ENCODE measurements around the gene ACOX1.

The ACOX1 gene

DNA sequence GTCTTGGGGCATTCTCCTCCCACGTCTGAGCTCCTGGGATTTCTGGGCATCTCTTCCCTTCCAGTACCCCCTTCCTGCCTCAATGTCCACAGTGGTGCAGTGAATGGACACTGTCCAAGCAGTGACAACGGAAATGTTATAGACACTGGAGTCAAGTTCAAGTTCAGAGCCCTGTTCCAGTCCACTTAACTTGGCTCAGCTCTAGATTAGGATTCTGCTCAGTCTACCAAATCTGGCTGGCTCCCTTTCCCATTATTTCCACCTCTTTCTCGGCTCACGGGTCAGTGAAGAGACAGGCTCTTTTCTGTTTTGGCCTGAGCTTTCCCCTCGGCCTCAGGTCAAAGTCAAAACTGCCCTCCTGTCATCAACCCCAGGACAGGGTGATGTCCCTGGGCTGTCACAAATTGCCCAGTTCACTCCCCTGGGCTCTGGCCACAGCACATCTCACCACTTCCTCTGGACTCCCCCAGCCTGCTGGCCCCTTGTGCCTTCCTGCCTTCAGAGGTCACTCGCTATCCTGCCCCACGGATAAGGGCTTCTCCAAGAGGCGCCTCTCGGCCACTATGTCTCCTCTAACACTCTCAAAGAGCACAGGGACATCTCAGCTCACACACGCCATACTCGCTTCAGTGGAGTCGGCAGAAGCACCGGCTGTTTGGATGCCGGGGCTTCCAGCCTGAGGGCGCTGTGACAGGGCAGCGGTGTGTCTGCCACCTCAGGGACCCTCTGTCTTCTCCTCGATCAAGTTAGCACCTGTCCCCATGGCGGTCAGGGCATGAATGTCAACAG is 56.6 kb downstream of the ACOX1 start:
- no peaks in the 10 kb centered on the region for H3K9me3 ChIP-seq (replicated peaks in 1 of 2; ENCODE audit: control insufficient read depth in 2 of 2, insufficient read depth in 1 of 2, low read depth in 1 of 2, low read length in 2 of 2)
- no peak overlapping the region for H3K18ac ChIP-seq (ENCODE audit: low read length)
- no peak overlapping the region for H2BK120ac ChIP-seq (ENCODE audit: low read depth, low read length)
- H2BK15ac ChIP-seq (ENCODE audit: low read length) = no peak overlapping the region
- H3K4me2 ChIP-seq (ENCODE audit: insufficient read depth, low read length, poor library complexity, severe bottlenecking) = no peak overlapping the region
- H3K4me3 ChIP-seq (ENCODE audit: low read length in 2 of 2) = no peak overlapping the region
- no peak overlapping the region for H4K91ac ChIP-seq (ENCODE audit: low read depth, low read length, poor library complexity)
- no peak overlapping the region for H2BK5ac ChIP-seq (ENCODE audit: low read length)
- no peak overlapping the region for H4K8ac ChIP-seq (ENCODE audit: low read depth, low read length)
- no peak overlapping the region for H2BK12ac ChIP-seq (ENCODE audit: low read length)
- no peak overlapping the region for H3K23ac ChIP-seq (ENCODE audit: low read depth, low read length, poor library complexity)
- H2AK5ac ChIP-seq (ENCODE audit: low read depth, low read length) = no peak overlapping the region
- DNase-seq (ENCODE audit: low spot score) = no peak
- H2AFZ ChIP-seq (ENCODE audit: low read length) = no peak overlapping the region
- H3K14ac ChIP-seq (ENCODE audit: low read length) = no peak overlapping the region
- H3K79me1 ChIP-seq (ENCODE audit: low read depth, low read length) = no peaks in the 10 kb centered on the region
- H3K9ac ChIP-seq (ENCODE audit: low read depth, low read length, poor library complexity) = no peak overlapping the region
- H3K36me3 ChIP-seq (replicated peaks in 1 of 2; ENCODE audit: control insufficient read depth in 2 of 2, insufficient read depth in 2 of 2, low read length in 2 of 2) = peaks cover 18 to 66% of the 10 kb centered on the region in 2 donors
- no CpG with 5 or more reads among the region's 18 CpGs for WGBS, 2 donors (ENCODE audit: extremely low coverage in 2 of 2, insufficient read length in 2 of 2, insufficient replicate concordance in 1 of 2)
- no peak overlapping the region for H3K27ac ChIP-seq (replicated peaks; ENCODE audit: low read length)
- no peaks in the 10 kb centered on the region for H3K27me3 ChIP-seq (ENCODE audit: control insufficient read depth in 3 of 3, insufficient read depth in 3 of 3, low read depth in 1 of 3, low read length in 3 of 3)
- H3K4me1 ChIP-seq (ENCODE audit: control insufficient read depth in 2 of 2, insufficient read depth in 1 of 2, low read depth in 1 of 2, low read length in 2 of 2) = no peaks in the 10 kb centered on the region
- H3K4ac ChIP-seq (ENCODE audit: low read length) = no peak overlapping the region

GRCh38 chr17:75921596-75921995 is 57.4 kb downstream of the ACOX1 start:
- H2BK120ac ChIP-seq (ENCODE audit: low read depth, low read length) = no peak overlapping the region
- H2AFZ ChIP-seq (ENCODE audit: low read length) = no peak overlapping the region
- no peak overlapping the region for H3K9ac ChIP-seq (ENCODE audit: low read depth, low read length, poor library complexity)
- no peaks in the 10 kb centered on the region for H3K4me1 ChIP-seq (ENCODE audit: control insufficient read depth in 2 of 2, insufficient read depth in 1 of 2, low read depth in 1 of 2, low read length in 2 of 2)
- no peak overlapping the region for H2AK5ac ChIP-seq (ENCODE audit: low read depth, low read length)
- no peaks in the 10 kb centered on the region for H3K9me3 ChIP-seq (replicated peaks in 1 of 2; ENCODE audit: control insufficient read depth in 2 of 2, insufficient read depth in 1 of 2, low read depth in 1 of 2, low read length in 2 of 2)
- no peak overlapping the region for H4K8ac ChIP-seq (ENCODE audit: low read depth, low read length)
- H3K18ac ChIP-seq (ENCODE audit: low read length) = no peak overlapping the region
- no peak overlapping the region for H3K23ac ChIP-seq (ENCODE audit: low read depth, low read length, poor library complexity)
- no peak for DNase-seq (ENCODE audit: low spot score)
- no peak overlapping the region for H3K27ac ChIP-seq (replicated peaks; ENCODE audit: low read length)
- no peaks in the 10 kb centered on the region for H3K27me3 ChIP-seq (ENCODE audit: control insufficient read depth in 3 of 3, insufficient read depth in 3 of 3, low read depth in 1 of 3, low read length in 3 of 3)
- H3K79me1 ChIP-seq (ENCODE audit: low read depth, low read length) = no peaks in the 10 kb centered on the region
- no peak overlapping the region for H3K4me3 ChIP-seq (ENCODE audit: low read length in 2 of 2)
- no peak overlapping the region for H2BK5ac ChIP-seq (ENCODE audit: low read length)
- H3K4me2 ChIP-seq (ENCODE audit: insufficient read depth, low read length, poor library complexity, severe bottlenecking) = no peak overlapping the region
- peaks cover 17 to 64% of the 10 kb centered on the region in 2 donors for H3K36me3 ChIP-seq (replicated peaks in 1 of 2; ENCODE audit: control insufficient read depth in 2 of 2, insufficient read depth in 2 of 2, low read length in 2 of 2)
- no peak overlapping the region for H4K91ac ChIP-seq (ENCODE audit: low read depth, low read length, poor library complexity)
- H3K14ac ChIP-seq (ENCODE audit: low read length) = no peak overlapping the region
- H3K4ac ChIP-seq (ENCODE audit: low read length) = no peak overlapping the region
- H2BK12ac ChIP-seq (ENCODE audit: low read length) = no peak overlapping the region
- H2BK15ac ChIP-seq (ENCODE audit: low read length) = no peak overlapping the region
- WGBS, 2 donors (ENCODE audit: extremely low coverage in 2 of 2, insufficient read length in 2 of 2, insufficient replicate concordance in 1 of 2) = no CpG with 5 or more reads among the region's 15 CpGs

- Histone ChIP-seq H2AFZ (ENCODE audit: low read length) (no peak overlapping the region), H3K27me3 (ENCODE audit: control insufficient read depth in 3 of 3, insufficient read depth in 3 of 3, low read depth in 1 of 3, low read length in 3 of 3) (no peaks in the 10 kb centered on the region), H3K4me3 (ENCODE audit: low read length in 2 of 2) (no peak overlapping the region), H3K9me3 (replicated peaks in 1 of 2; ENCODE audit: control insufficient read depth in 2 of 2, insufficient read depth in 1 of 2, low read depth in 1 of 2, low read length in 2 of 2) (no peaks in the 10 kb centered on the region), H2BK12ac (ENCODE audit: low read length) (peak overlapping the region; percentile 22), H2BK5ac (ENCODE audit: low read length) (peak overlapping the region; percentile 82), H3K14ac (ENCODE audit: low read length) (no peak overlapping the region), H2BK15ac (ENCODE audit: low read length) (no peak overlapping the region), H3K23ac (ENCODE audit: low read depth, low read length, poor library complexity) (no peak overlapping the region), H3K36me3 (replicated peaks in 1 of 2; ENCODE audit: control insufficient read depth in 2 of 2, insufficient read depth in 2 of 2, low read length in 2 of 2) (peaks cover 6 to 53% of the 10 kb centered on the region in 2 donors), H4K91ac (ENCODE audit: low read depth, low read length, poor library complexity) (no peak overlapping the region), H3K18ac (ENCODE audit: low read length) (no peak overlapping the region), H2BK120ac (ENCODE audit: low read depth, low read length) (no peak overlapping the region), H3K4me2 (ENCODE audit: insufficient read depth, low read length, poor library complexity, severe bottlenecking) (no peak overlapping the region), H2AK5ac (ENCODE audit: low read depth, low read length) (no peak overlapping the region), H3K4me1 (ENCODE audit: control insufficient read depth in 2 of 2, insufficient read depth in 1 of 2, low read depth in 1 of 2, low read length in 2 of 2) (no peaks in the 10 kb centered on the region), H4K8ac (ENCODE audit: low read depth, low read length) (peak overlapping the region; percentile 43), H3K4ac (ENCODE audit: low read length) (no peak overlapping the region), H3K27ac (replicated peaks; ENCODE audit: low read length) (no peak overlapping the region), H3K79me1 (ENCODE audit: low read depth, low read length) (no peaks in the 10 kb centered on the region), H3K9ac (ENCODE audit: low read depth, low read length, poor library complexity) (no peak overlapping the region)
- DNase-seq (ENCODE audit: low spot score) = no peak
- WGBS, 2 donors (ENCODE audit: extremely low coverage in 2 of 2, insufficient read length in 2 of 2, insufficient replicate concordance in 1 of 2) = no CpG with 5 or more reads among the region's 11 CpGs
These were observed 58.9 kb downstream of the ACOX1 start for GRCh38 chr17:75920045-75920560.

- H2BK15ac ChIP-seq (ENCODE audit: low read length) = no peak overlapping the region
- H4K8ac ChIP-seq (ENCODE audit: low read depth, low read length) = peak overlapping the region; percentile 43
- H2BK12ac ChIP-seq (ENCODE audit: low read length) = no peak overlapping the region
- no peak overlapping the region for H3K27ac ChIP-seq (replicated peaks; ENCODE audit: low read length)
- no peak overlapping the region for H3K4me3 ChIP-seq (ENCODE audit: low read length in 2 of 2)
- H4K91ac ChIP-seq (ENCODE audit: low read depth, low read length, poor library complexity) = no peak overlapping the region
- peaks cover 0 to 2% of the 10 kb centered on the region in 2 donors for H3K9me3 ChIP-seq (replicated peaks in 1 of 2; ENCODE audit: control insufficient read depth in 2 of 2, insufficient read depth in 1 of 2, low read depth in 1 of 2, low read length in 2 of 2)
- no peak overlapping the region for H3K18ac ChIP-seq (ENCODE audit: low read length)
- no peak overlapping the region for H3K23ac ChIP-seq (ENCODE audit: low read depth, low read length, poor library complexity)
- no peak overlapping the region for H2AFZ ChIP-seq (ENCODE audit: low read length)
- no peaks in the 10 kb centered on the region for H3K4me1 ChIP-seq (ENCODE audit: control insufficient read depth in 2 of 2, insufficient read depth in 1 of 2, low read depth in 1 of 2, low read length in 2 of 2)
- H3K27me3 ChIP-seq (ENCODE audit: control insufficient read depth in 3 of 3, insufficient read depth in 3 of 3, low read depth in 1 of 3, low read length in 3 of 3) = no peaks in the 10 kb centered on the region
- no peak overlapping the region for H2BK120ac ChIP-seq (ENCODE audit: low read depth, low read length)
- H2AK5ac ChIP-seq (ENCODE audit: low read depth, low read length) = no peak overlapping the region
- no peak for DNase-seq (ENCODE audit: low spot score)
- no peak overlapping the region for H3K4ac ChIP-seq (ENCODE audit: low read length)
- no CpG with 5 or more reads among the region's 22 CpGs for WGBS, 2 donors (ENCODE audit: extremely low coverage in 2 of 2, insufficient read length in 2 of 2, insufficient replicate concordance in 1 of 2)
- no peaks in the 10 kb centered on the region for H3K79me1 ChIP-seq (ENCODE audit: low read depth, low read length)
- H3K9ac ChIP-seq (ENCODE audit: low read depth, low read length, poor library complexity) = peak overlapping the region; percentile 72
- H3K14ac ChIP-seq (ENCODE audit: low read length) = no peak overlapping the region
- H3K36me3 ChIP-seq (replicated peaks in 1 of 2; ENCODE audit: control insufficient read depth in 2 of 2, insufficient read depth in 2 of 2, low read length in 2 of 2) = peaks cover 9 to 53% of the 10 kb centered on the region in 2 donors
- H2BK5ac ChIP-seq (ENCODE audit: low read length) = peak overlapping the region; percentile 82
- no peak overlapping the region for H3K4me2 ChIP-seq (ENCODE audit: insufficient read depth, low read length, poor library complexity, severe bottlenecking)
These were observed 59.4 kb downstream of the ACOX1 start for GRCh38 chr17:75919611-75920010.
